ENCODE data around the gene EPB42.
"Not testable (repeated sequence)": the region's sequence is repeated elsewhere in the genome, so short reads cannot be mapped to it uniquely, and the experiment has no call there.

EPB42 gene

GRCh38 chr15:43239732-43240491 is 19.1 kb upstream of the EPB42 start:
- no peak for DNase-seq

DNA sequence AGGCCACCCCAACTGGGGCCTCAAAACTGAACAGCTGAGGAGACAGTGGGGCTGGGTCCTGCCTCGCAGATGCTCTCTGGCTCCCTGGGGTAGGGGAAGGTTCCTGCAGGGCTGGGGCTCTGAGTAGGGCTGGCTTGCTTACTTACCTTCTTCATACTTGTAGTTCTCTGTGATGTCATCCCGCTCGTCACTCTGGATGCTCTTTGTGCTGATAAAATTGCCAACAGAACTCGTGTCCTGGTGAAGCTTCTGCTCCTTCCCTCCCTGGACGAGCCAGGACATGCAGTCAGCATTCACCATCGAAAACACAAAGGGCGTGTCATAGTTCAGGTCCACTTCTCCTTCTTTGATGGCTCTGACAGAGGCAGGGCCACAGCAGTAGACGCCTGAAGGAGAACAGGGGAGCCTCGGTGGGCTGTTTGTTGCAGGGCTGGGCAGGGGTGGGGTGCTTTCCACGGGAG is 17.9 kb upstream of the EPB42 start:
- DNase-seq = no peak

DNA sequence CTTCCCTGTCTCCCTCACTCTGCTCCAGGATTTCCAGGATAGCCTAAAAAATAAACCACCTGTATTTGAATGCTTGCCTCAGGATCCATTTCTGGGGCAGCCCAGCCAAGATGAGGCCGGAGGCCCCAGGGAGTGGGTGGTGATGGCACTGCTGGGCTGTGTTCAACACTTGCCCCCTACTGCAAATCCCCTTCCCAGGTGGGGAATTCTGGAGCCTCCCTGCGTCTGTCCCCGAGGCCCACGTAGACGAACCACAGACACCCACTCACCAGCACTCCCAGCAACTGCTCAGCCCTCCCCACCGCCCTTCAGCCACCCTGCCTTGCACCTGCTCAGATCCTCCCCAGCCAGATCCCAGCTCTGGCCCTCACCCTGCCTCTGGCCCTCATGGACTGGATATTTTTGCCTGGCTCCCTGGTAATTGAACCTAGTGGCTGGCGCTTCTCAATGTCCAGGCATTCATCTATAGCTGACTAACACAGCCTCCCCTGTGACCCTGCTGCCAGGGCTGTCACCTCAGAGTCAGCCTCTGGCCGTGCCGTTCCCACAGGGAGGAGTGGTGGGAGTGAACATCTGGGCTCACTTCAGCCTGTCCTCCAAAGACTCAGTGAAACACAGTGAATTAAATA is 17.1 kb upstream of the EPB42 start:
- no peak for DNase-seq

DNA sequence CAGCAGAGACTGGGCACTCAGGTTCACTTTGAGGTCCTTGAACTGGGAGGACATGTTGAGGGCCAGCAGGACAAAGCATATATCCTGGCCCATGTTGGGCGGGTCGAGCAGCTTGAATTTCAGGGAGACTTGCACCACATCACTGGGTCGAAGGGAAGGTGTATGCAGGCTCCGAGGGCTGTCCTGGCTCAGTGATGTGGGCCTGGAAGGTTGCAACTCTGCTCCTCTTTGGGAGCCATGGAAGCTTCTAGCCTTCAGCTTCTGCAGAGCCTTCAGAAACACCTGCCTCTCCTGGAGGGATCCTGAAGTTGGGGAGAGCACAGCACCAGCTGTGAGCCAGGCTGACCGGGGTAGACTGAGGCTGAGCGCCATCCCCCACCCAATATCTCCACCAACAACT is 14.7 kb upstream of the EPB42 start:
- no peak for DNase-seq

DNA sequence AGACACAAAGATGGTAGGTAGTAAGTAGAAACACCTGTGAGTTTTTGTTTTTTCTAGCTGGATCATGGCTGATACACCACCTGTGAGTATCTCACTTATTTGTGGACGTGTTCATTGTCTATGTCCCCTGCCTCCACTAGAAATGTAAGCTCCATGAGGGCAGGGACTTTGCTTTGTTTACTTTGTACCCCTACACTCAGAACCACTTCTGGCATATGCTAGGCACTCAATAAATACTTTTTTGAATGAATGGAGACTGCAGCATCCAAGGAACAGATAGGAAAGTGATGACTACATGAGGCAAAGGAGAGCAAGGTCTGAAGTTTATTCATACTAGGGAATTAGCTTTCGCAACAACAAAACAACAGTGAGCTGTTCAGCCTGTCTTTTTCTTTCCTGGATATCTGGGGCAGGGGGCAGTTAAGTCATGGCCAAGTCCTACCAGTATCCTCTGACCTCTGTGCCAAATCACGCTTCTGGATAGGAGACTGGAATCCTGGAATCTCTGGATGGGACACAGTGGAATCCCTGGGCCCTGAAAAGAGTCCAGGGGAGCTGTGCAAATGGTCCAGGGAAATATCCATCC is 11.6 kb upstream of the EPB42 start:
- no peak for DNase-seq

GRCh38 chr15:43230640-43231115 is 9.9 kb upstream of the EPB42 start:
- no peak for DNase-seq

DNA sequence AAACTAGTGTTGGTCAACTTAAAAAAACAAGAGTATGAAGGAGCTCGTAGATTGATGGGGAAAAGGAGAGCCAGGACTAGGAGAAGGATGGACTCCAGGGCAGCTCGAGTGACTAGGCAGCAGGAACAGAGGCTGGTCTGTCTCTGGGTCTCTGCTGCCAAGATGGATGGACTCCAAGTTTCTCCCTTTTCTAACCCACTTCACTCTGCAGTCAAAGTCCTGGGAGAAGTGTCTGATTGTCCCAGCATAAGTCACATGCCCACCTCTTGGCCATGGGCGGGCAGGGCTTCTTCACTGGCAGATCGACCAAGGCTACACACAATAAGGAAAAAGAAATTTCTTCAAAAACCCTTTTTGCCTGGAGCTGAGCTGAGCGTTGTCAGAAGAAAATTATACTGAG is 9.2 kb upstream of the EPB42 start:
- DNase-seq = no peak

DNA sequence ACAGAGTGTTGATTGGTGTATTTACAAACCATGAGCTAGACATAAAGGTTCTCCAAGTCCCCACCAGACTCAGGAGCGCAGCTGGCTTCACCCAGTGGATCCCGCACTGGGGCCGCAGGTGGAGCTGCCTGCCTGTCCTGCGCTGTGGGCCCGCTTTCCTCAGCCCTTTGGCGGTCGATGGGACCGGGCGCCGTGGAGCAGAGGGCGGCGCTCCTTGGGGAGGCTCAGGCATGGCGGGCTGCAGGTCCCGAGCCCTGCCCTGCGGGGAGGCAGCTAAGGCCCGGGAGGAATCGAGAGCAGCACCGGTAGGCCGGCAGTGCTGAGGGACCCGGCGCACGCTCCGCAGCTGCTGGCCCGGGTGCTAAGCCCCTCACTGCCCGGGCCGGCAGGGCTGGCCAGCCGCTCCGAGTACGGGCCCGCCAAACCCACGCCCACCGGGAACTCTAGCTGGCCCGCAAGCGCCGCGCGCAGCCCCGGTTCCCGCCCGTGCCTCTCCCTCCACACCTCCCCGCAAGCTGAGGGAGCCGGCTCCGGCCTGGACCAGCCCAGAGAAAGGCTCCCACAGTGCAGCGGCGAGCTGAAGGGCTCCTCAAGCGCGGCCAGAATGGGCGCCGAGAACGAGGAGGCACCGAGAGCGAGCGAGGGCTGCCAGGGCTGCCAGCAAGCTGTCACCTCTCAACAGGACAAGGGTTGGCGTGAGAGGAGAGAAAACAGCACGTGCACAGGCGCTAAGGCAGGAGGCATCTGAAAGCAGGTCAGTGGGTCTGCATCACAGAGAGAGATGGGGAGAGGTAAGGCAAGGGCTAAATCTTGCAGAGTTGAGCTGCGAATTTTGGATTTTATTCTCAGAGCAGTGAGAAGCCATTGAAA is 5.9 kb upstream of the EPB42 start:
- DNase-seq = no peak

- not testable (repeated sequence) for DNase-seq
Observed at GRCh38 chr15:43225950-43226255, 5.1 kb upstream of the EPB42 start.

GRCh38 chr15:43225201-43225949 is 4.6 kb upstream of the EPB42 start:
- peak; percentile 46 for DNase-seq

GRCh38 chr15:43221422-43221821 is 604 bp upstream of the EPB42 start:
- DNase-seq = no peak

- no peak for DNase-seq
Observed at GRCh38 chr15:43219929-43220928, 589 bp downstream of the EPB42 start.

DNA sequence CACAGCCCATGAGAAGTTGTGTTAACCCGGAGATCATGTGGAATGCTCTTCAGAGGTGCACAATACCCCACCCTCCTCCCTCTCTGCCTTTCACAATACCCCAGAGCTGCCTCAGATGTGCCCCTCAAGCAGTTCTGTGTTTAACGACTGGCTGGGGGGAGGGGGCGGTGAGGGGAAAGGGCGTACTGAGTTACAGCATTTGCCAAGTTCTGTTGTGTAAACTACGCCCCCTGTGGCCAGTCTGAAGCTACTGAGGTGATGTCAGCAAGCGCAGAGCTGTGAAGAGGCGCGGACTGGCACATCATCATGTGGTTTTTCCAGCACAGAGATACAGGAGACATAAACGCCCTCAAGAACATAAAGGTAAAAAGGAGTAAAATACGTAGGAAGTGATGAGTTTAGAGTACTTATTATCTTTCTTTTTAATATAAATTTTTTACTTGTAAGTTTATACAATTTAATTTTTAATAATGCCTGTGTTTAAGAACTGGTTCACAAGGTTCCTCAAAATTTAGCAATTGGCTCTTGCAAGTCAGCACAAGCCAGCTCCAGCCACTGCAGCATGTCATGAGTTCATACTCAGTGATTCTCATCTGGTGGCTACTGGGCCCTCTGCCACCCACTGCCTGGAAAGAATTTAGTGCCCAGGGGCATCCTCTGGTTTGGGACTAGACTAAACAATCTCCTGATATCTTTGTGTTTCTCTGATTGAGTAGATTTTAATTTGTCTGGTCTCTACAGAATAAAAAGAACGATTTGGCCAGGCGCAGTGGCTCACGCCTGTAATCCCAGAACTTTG is 1.7 kb downstream of the EPB42 start:
- peak; percentile 10 for DNase-seq

DNA sequence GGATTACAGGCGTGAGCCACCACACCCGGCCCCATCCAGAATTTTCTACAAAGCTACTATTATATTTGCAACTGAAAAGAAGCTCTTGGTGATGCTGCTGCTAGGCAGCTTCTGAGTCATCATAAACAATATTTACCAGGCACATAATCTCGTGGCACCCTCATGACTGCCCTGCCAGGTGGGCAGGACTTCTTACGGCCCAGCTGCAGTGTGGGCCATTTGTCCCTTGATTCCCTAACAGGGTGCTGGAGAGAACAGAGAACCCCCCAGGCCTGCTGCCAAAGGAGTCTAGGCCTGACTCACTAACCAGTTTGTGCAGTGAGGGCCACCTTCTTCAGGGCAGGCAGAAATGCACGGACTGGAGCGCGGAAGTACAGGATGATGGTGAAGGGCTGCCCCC is 4.9 kb downstream of the EPB42 start:
- DNase-seq = no peak

DNA sequence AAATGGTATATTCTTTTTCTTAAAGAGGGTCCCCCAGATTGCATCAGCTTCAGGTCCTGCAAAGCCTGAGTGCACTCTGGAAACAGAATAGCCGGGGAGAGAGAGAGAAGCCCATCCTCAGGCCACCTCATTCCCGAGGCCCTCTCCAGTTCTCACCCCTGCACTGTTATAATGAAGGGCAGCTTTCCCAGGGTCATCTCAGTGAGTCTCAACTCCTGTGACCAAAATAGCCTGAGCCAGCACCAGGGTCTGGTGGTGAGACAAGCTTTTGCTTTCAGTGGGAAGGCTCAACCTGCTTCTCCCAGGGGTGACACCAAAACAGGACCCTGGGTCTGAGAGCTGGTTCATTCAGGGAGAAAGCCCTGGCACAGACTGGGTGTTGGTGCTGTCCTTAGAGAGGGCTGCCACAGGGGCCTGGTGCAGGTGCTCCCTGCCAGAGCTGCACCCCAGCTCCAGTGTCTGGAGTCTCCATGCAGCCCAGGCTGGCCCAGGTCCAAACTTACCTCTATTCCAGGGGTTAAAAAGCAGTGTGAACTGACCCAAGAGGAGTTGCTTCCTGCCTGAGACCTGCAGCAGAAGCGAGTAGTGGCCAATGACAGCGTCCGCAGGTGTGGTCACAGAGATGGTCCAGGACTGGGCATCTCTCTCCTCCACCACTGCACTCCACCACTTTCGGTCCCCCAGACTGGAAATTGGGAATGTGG is 6.1 kb downstream of the EPB42 start:
- DNase-seq = no peak

GRCh38 chr15:43214169-43214568 is 6.6 kb downstream of the EPB42 start:
- no peak for DNase-seq

DNA sequence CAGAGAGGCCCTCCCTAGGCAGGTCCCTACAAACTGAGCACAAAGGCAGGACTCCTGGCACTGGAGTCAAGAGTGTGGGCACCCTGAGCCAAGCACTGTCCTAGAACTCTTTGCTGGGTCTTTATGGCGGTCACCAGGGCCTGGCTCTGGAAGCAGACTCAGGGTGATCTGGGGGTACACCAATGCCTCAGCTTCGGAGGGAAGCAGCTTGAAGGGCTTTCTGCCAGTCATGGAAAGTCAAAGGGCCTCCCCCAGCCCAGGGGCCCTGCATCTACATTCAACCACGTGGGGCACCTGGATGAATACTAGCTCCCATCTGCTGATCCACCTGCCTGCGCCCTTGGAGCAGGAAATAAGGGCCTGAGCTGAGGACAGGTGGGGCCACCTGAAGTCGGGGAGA is 7.4 kb downstream of the EPB42 start:
- no peak for DNase-seq

GRCh38 chr15:43212951-43213350 is 7.9 kb downstream of the EPB42 start:
- no peak for DNase-seq

DNA sequence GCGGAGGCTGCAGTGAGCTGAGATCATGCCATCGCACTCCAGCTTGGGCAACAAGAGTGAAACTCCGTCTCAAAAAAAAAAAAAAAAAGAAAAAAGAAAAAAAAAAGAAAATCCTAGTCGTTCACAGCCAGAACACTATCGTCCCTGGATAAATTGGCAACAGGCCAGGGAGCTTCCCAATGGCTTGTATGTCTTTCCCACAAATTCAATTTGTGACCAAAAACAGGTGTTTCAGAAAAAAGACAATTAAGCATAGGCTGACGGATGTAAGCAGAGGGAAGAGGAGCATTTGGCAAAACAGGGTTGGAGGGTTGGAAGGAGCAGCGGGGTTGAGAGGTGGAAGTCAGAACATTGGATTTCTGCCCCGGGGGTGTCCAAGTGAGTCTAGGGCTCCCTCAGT is 8.5 kb downstream of the EPB42 start:
- DNase-seq = no peak
